SU-DHL-6 (cell line): ENCODE data around the gene NCOA6.

Source experiments
- H2AFZ ChIP-seq: fragments of 200-600 bp; sonication (generic); 2 replicates; pipeline ENCODE4 v1.6.1; 2014; ENCODE audit warnings: low read depth, mild to moderate bottlenecking, moderate library complexity, mixed read lengths, antibody characterized with exemption, low read length; ENCODE audit not compliant: severe bottlenecking
- H3F3A ChIP-seq: fragments of 200-600 bp; shearing (Covaris generic); 2 replicates; pipeline ENCODE4 v1.6.0; 2016; ENCODE audit warnings: antibody characterized with exemption, mild to moderate bottlenecking; ENCODE audit not compliant: insufficient read depth
- H3K27ac ChIP-seq: fragments of 200-600 bp; sonication (generic); 2 replicates; pipeline ENCODE4 v1.5.1; 2016; ENCODE audit warnings: low read depth, mild to moderate bottlenecking, low read length, moderate library complexity, mixed read lengths
- H3K27me3 ChIP-seq: fragments of 200-600 bp; sonication (generic), shearing (Covaris generic); 2 replicates; pipeline ENCODE4 v1.6.0; 2014; ENCODE audit warnings: mild to moderate bottlenecking, low read length
- H3K36me3 ChIP-seq: fragments of 200-600 bp; sonication (generic); 2 replicates; pipeline ENCODE4 v1.6.1; 2014; ENCODE audit warnings: mild to moderate bottlenecking, low read length, mixed read lengths
- H3K4me2 ChIP-seq: fragments of 300-600, 200-600 bp; shearing (Covaris generic), sonication (generic); 2 replicates; pipeline ENCODE4 v1.6.0; 2014; ENCODE audit warnings: low read length, low read depth, mild to moderate bottlenecking; ENCODE audit not compliant: poor library complexity, severe bottlenecking
- H3K4me3 ChIP-seq: fragments of 200-600 bp; sonication (generic); 2 replicates; pipeline ENCODE4 v1.5.1; 2014; ENCODE audit warnings: antibody characterized with exemption, low read length, mild to moderate bottlenecking, mixed read lengths; ENCODE audit not compliant: insufficient read depth, poor library complexity, severe bottlenecking
- H3K79me2 ChIP-seq: fragments of 200-600 bp; sonication (generic); 2 replicates; pipeline ENCODE4 v1.6.1; 2014; ENCODE audit warnings: mild to moderate bottlenecking, low read length, moderate library complexity; ENCODE audit not compliant: insufficient read depth
- H3K9ac ChIP-seq: fragments of 200-600 bp; sonication (generic); 2 replicates; pipeline ENCODE4 v1.7.0; 2014; ENCODE audit warnings: mild to moderate bottlenecking, low read length
- H3K9me2 ChIP-seq: fragments of 200-600 bp; sonication (generic); replicated peaks from 2 replicates; pipeline ENCODE4 v1.6.1; 2014; ENCODE audit warnings: low read length; ENCODE audit not compliant: insufficient read depth
- H3K9me3 ChIP-seq: fragments of 200-600 bp; sonication (generic); 2 replicates; pipeline ENCODE4 v1.6.1; 2014; ENCODE audit warnings: low read length, mixed read lengths; ENCODE audit not compliant: insufficient read depth
- H4K20me1 ChIP-seq: fragments of 200-600 bp; sonication (generic); 2 replicates; pipeline ENCODE4 v1.6.1; 2014; ENCODE audit warnings: low read depth, mild to moderate bottlenecking, antibody characterized with exemption, low read length, moderate library complexity, mixed read lengths
- EZH2phosphoT487 ChIP-seq: fragments of 200-600 bp; sonication (generic), shearing (Covaris generic); conservative IDR thresholded peaks from 2 replicates; pipeline ENCODE4 v1.6.1; 2018; ENCODE audit warnings: mild to moderate bottlenecking, antibody characterized with exemption, low read length, moderate library complexity, mixed read lengths
- TF ChIP-seq, protein P1 (sequence below): fragments of 200-600 bp; sonication (generic); IDR thresholded peaks from one replicate; pipeline ENCODE4 v1.5.1; 2017; ENCODE audit warnings: antibody characterized with exemption, mild to moderate bottlenecking, low read length, moderate library complexity; ENCODE audit not compliant: insufficient read depth, poor library complexity, severe bottlenecking

The NCOA6 gene

DNA sequence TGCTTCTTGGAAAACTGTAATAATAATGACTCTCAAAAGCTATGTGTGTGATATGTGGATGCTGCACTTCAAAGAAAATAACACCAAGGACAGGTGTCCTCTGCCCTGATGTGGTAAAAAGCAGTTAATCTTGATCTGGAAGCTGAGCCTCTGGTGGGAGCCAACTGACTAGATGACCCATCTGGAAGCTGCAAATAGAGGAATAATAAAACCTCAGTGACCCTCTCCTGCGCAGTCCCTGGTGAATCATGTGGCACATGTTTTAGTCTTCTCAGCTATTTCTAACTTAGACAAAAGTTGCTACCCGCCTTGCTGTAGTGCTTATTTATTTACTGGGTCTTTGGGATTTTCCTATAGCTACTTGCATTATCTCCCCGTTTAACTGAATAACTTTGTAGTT lies 74.0 kb downstream of the NCOA6 start:
- Histone ChIP-seq H3K27ac (no peak overlapping the region), H3F3A (no peaks in the 10 kb centered on the region), H3K9me2 (no peaks in the 10 kb centered on the region), H3K27me3 (no peaks in the 10 kb centered on the region), H4K20me1 (no peaks in the 10 kb centered on the region), H3K79me2 (no peaks in the 10 kb centered on the region), H3K9ac (no peak overlapping the region), H3K4me3 (no peak overlapping the region), H3K36me3 (peaks cover 13% of the 10 kb centered on the region; the same call in 1 of the 2 replicates), H3K9me3 (no peaks in the 10 kb centered on the region), H2AFZ (no peak overlapping the region), H3K4me2 (no peak overlapping the region)
- TF ChIP-seq EZH2phosphoT487, result no peak
- TF ChIP-seq, protein P1, sequence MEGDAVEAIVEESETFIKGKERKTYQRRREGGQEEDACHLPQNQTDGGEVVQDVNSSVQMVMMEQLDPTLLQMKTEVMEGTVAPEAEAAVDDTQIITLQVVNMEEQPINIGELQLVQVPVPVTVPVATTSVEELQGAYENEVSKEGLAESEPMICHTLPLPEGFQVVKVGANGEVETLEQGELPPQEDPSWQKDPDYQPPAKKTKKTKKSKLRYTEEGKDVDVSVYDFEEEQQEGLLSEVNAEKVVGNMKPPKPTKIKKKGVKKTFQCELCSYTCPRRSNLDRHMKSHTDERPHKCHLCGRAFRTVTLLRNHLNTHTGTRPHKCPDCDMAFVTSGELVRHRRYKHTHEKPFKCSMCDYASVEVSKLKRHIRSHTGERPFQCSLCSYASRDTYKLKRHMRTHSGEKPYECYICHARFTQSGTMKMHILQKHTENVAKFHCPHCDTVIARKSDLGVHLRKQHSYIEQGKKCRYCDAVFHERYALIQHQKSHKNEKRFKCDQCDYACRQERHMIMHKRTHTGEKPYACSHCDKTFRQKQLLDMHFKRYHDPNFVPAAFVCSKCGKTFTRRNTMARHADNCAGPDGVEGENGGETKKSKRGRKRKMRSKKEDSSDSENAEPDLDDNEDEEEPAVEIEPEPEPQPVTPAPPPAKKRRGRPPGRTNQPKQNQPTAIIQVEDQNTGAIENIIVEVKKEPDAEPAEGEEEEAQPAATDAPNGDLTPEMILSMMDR, result no peak

DNA sequence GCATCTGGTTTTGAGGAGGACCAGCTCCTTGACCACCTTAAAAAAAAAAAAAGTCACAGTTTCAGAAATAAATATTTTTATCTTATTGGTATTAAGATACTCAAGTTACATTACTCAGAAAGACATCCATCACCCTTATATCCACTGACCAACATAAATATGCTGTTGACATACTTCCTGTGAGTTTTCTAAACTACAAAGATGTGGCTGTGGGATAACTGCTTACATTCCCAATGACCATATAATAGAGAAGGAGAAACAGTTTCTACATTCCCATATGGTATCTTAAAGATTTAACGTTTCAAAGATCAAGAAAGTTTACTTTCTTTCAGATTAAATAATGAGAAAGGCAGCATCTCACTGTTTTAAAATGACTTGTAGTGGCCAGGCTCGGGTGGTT lies 75.0 kb downstream of the NCOA6 start:
- no peak overlapping the region for H2AFZ ChIP-seq
- peaks cover 15% of the 10 kb centered on the region; the same call in 1 of the 2 replicates for H3K36me3 ChIP-seq
- no peak overlapping the region for H3K4me2 ChIP-seq
- H3F3A ChIP-seq, result no peaks in the 10 kb centered on the region
- no peaks in the 10 kb centered on the region for H3K79me2 ChIP-seq
- no peak overlapping the region for H3K27ac ChIP-seq
- H3K4me3 ChIP-seq, result no peak overlapping the region
- H3K27me3 ChIP-seq, result no peaks in the 10 kb centered on the region
- no peak overlapping the region for H3K9ac ChIP-seq
- H3K9me2 ChIP-seq, result no peaks in the 10 kb centered on the region
- H3K9me3 ChIP-seq, result no peaks in the 10 kb centered on the region
- TF ChIP-seq, protein P1, result no peak
- TF ChIP-seq EZH2phosphoT487, result no peak
- H4K20me1 ChIP-seq, result no peaks in the 10 kb centered on the region

DNA sequence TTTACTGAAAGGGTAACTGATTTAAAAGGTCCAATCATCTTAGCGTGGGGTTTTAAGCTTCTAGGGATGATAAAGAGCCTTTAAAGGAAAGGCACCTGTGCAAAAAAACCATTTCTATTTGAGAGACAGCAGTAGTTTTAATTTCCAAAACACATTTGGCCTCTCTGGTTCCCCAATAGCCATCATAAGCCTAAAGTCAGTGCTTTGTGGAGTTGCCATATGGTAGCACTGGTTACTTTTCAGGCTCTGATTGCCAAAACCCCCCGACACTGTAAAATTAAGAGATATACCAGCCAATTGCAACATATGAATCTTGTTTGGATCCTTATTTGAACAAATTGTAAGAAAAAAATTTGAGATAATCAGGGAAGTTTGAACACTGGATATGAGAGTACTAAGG lies 76.7 kb downstream of the NCOA6 start:
- H3K79me2 ChIP-seq, result no peaks in the 10 kb centered on the region
- no peak overlapping the region for H3K4me3 ChIP-seq
- no peaks in the 10 kb centered on the region for H3K9me3 ChIP-seq
- TF ChIP-seq EZH2phosphoT487, result no peak
- TF ChIP-seq, protein P1, result no peak
- no peaks in the 10 kb centered on the region for H3K27me3 ChIP-seq
- H3K9ac ChIP-seq, result no peak overlapping the region
- H3K4me2 ChIP-seq, result no peak overlapping the region
- H3K36me3 ChIP-seq, result peaks cover 18% of the 10 kb centered on the region; the same call in 1 of the 2 replicates
- no peak overlapping the region for H2AFZ ChIP-seq
- no peaks in the 10 kb centered on the region for H3F3A ChIP-seq
- H3K9me2 ChIP-seq, result no peaks in the 10 kb centered on the region
- no peak overlapping the region for H3K27ac ChIP-seq
- no peaks in the 10 kb centered on the region for H4K20me1 ChIP-seq
